Stimulated activated CD4-positive, alpha-beta T cell treated with anti-CD3 and anti-CD28 coated beads, Interleukin-15, amount 100 ng/mL, for 48 hours (primary cell): ENCODE results near the gene GAS7.
"Not testable (repeated sequence)": the region's sequence is repeated elsewhere in the genome, so short reads cannot be mapped to it uniquely, and the experiment has no call there.

Source experiments
- DNase-seq, 2 donors: peaks; one replicate each; pipeline ENCODE4 v3.0.0-alpha.2; 2020; ENCODE audit warnings: low read depth in 2 of 2

The GAS7 gene

GRCh38 chr17:10021272-10021984, 177.0 kb downstream of the GAS7 start:
- no peak for DNase-seq

GRCh38 chr17:10019941-10020451, 178.4 kb downstream of the GAS7 start:
- DNase-seq: no peak

- DNase-seq: no peak
Measured at GRCh38 chr17:10018461-10018891, 179.9 kb downstream of the GAS7 start.

GRCh38 chr17:10016958-10017570, 181.3 kb downstream of the GAS7 start:
- not testable (repeated sequence) for DNase-seq

GRCh38 chr17:10013365-10014112, 184.9 kb downstream of the GAS7 start:
- DNase-seq: no peak

- DNase-seq: no peak
Measured at GRCh38 chr17:10010752-10011151, 187.7 kb downstream of the GAS7 start.

- no peak for DNase-seq
Measured at GRCh38 chr17:10003705-10004104, 194.7 kb downstream of the GAS7 start.

GRCh38 chr17:10002567-10003360, 195.6 kb downstream of the GAS7 start:
- DNase-seq: not testable (repeated sequence)

- no peak for DNase-seq
Measured at GRCh38 chr17:10001306-10001873, 197.0 kb downstream of the GAS7 start.

GRCh38 chr17:9999919-10000695, 198.3 kb downstream of the GAS7 start:
- DNase-seq: no peak

GRCh38 chr17:9998060-9998459, 200.3 kb downstream of the GAS7 start:
- DNase-seq: no peak

GRCh38 chr17:9994761-9995160, 203.6 kb downstream of the GAS7 start:
- DNase-seq: no peak

- no peak for DNase-seq
Measured at GRCh38 chr17:9991796-9992195, 206.6 kb downstream of the GAS7 start.

GRCh38 chr17:9991351-9991750, 207.1 kb downstream of the GAS7 start:
- no peak for DNase-seq

GRCh38 chr17:9987779-9988585, 210.4 kb downstream of the GAS7 start:
- DNase-seq: no peak

GRCh38 chr17:9986754-9987382, 211.5 kb downstream of the GAS7 start:
- DNase-seq: no peak

- DNase-seq: no peak
Measured at GRCh38 chr17:9985646-9986045, 212.8 kb downstream of the GAS7 start.

GRCh38 chr17:9984768-9985167, 213.6 kb downstream of the GAS7 start:
- DNase-seq: no peak

GRCh38 chr17:9982159-9982558, 216.2 kb downstream of the GAS7 start:
- no peak for DNase-seq
